GM18505 (cell line): ENCODE measurements around the gene TERB1.

Source experiments
- ATAC-seq: cut with Tn5 transposase; IDR thresholded peaks from one replicate; pipeline ENCODE4 v1.9.1; 2021; ENCODE audit not compliant: unreplicated experiment
- POLR2A ChIP-seq: IDR thresholded peaks from 4 replicates; pipeline ENCODE4 v1.6.1; 2011; ENCODE audit warnings: borderline replicate concordance; ENCODE audit not compliant: insufficient read depth, insufficient read length; ENCODE audit errors: extremely low read depth

TERB1 gene

GRCh38 chr16:66714062-66714461, 87.3 kb downstream of the TERB1 start:
- TF ChIP-seq POLR2A = no peak
- ATAC-seq = no peak

GRCh38 chr16:66713076-66713475, 88.3 kb downstream of the TERB1 start:
- no peak for ATAC-seq
- TF ChIP-seq POLR2A = no peak

DNA sequence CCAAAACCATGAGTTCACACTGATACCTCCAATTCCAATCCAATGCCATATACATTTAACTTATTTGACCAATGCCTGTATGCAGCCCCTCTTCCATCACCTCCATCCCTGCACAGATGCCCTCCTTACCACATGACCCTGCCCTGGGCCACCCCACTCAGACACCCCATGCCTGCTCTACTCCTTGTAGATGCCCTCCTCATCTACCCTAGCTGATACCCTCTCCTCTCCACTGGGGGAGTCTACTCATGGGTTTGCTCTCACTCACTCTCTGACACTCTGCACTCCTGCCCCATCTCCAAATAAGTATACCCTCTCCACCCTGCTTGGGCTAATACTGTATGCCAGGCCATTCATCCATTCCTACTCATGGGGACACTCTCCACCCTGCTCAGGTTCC, 88.9 kb downstream of the TERB1 start:
- ATAC-seq = no peak
- TF ChIP-seq POLR2A = no peak

- TF ChIP-seq POLR2A = no peak
- no peak for ATAC-seq
These were observed 89.8 kb downstream of the TERB1 start for GRCh38 chr16:66711581-66711980.

DNA sequence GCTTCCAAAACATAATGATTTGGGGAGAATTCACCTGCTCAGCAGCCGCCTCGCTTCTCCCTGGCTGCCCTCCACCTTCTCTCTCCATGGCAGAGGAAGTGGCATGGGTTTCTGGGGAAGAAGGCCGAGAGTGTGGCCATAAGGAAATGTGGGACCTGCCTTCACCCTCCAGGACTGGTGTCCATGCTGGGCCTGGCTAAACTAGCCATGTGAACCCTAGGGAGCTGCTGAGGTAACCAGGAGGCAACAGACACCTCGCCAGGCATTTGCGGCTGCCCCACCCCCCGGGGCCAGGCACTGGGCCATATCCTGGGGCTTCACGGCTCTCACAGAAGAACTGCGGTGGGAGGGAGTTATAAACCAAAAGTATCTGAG, 94.9 kb downstream of the TERB1 start:
- no peak for TF ChIP-seq POLR2A
- no peak for ATAC-seq

DNA sequence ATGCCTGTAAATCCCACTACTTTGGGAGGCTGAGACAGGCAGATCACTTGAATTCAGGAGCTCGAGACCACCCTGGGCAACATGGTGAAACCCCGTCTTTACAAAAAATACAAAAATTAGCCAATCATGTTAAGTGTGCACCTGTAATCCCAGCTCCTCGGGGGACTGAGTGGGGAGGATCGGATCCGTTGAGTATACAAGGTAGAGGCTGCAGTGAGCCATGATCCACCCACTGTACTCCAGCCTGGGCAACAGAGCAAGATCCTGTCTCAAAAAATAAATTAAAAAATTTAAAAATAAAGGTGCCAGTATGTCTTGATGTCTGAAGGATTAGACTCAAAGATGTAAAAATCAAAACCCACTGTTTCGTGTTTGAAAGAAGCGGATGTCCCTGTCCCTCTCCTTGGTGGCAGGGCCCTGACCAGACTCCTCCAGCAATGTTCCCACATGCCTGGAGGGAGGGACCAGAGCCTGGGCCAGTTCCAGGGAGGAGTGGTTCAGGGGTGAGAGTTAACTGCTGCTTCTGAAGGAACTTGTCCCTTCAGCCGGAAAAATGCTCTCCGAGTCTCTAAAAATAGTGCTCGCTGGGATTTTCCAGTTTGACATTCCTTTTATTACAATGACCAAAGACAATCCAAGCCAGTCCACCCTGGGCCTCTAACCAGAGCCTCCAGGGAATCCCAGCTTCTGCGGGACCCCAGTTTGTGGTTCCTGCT, 95.4 kb downstream of the TERB1 start:
- no peak for ATAC-seq
- no peak for TF ChIP-seq POLR2A
